Activated T-helper 1 cell treated with anti-CD3 and anti-CD28 coated beads, Interleukin-12 subunit alpha, Interleukin-12 subunit beta, Interleukin-2, Interleukin-4 antibody, amounts not matched to agents 30 ng/mL and 10 ng/mL and 1 ng/mL, durations not matched to agents 14 hours and 24 hours and 36 hours (primary cell): Measurements from ENCODE around the gene RAB4B. TPM values are rescaled to one million over a fixed set of nuclear protein-coding genes. Genes with fewer than 3 reads are reported as not detected.
"Not testable (repeated sequence)": the region's sequence is repeated elsewhere in the genome, so short reads cannot be mapped to it uniquely, and the experiment has no call there.

Experiments
- DNase-seq: peaks from one replicate; pipeline ENCODE4 v3.0.0; 2021; ENCODE audit warnings: low spot score
- H3K27ac Mint-ChIP-seq: one replicate; pipeline ENCODE4 v1.8.0; 2021; ENCODE audit warnings: mild to moderate bottlenecking, mixed read lengths
- H3K27me3 Mint-ChIP-seq: one replicate; pipeline ENCODE4 v1.8.0; 2022; ENCODE audit warnings: mild to moderate bottlenecking, moderate library complexity, mixed read lengths; ENCODE audit not compliant: insufficient read depth
- H3K36me3 Mint-ChIP-seq: one replicate; pipeline ENCODE4 v1.8.0; 2021; ENCODE audit warnings: low read depth, mixed read lengths
- H3K4me1 Mint-ChIP-seq: one replicate; pipeline ENCODE4 v1.8.0; 2021; ENCODE audit warnings: low read depth, mixed read lengths
- H3K4me3 Mint-ChIP-seq: one replicate; pipeline ENCODE4 v1.8.0; 2021; ENCODE audit warnings: mild to moderate bottlenecking, moderate library complexity, mixed read lengths
- H3K9me3 Mint-ChIP-seq: one replicate; pipeline ENCODE4 v1.8.0; 2021; ENCODE audit warnings: mixed read lengths
- intact Hi-C: fragments of 100-400 bp; cut with micrococcal nuclease; formaldehyde crosslinking; loops from one replicate; pipeline ENCODE4 v1.15.1; 2024
- total RNA-seq: library from RNA; stranded (reverse); gene quantifications from 2 replicates; pipeline ENCODE4 v1.2.3, GENCODE V29; 2022

RAB4B gene
- total RNA-seq, 1 donor from 2014 or later, result 45.5 TPM

DNA sequence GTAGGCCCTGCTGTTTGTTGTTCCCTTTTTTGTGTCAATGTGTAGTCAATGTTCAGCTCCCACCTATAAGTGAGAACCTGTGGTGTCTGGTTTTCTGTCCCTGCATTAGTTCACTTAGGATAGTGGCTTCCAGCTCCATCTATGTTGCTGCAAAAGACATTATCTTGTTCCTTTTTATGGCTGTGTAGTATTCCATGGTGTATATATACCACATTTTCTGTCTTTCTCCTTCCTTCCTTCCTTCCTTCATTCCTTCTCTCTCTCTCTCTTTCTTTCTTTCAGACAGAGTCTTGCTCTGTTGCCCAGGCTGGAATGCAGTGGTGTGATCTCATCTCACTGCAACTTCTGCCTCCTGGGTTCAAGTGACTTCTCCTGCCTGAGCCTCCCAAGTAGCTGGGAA is 51.2 kb downstream of the RAB4B start:
- peaks cover 5% of the 10 kb centered on the region for H3K9me3 Mint-ChIP-seq
- intact Hi-C loops, result no loop called here
- H3K4me3 Mint-ChIP-seq, result no peak overlapping the region
- H3K36me3 Mint-ChIP-seq, result peaks cover 21% of the 10 kb centered on the region
- H3K27me3 Mint-ChIP-seq, result peaks cover 4% of the 10 kb centered on the region
- H3K4me1 Mint-ChIP-seq, result peaks cover 18% of the 10 kb centered on the region
- DNase-seq, result no peak
- peak overlapping the region; percentile 37 for H3K27ac Mint-ChIP-seq

DNA sequence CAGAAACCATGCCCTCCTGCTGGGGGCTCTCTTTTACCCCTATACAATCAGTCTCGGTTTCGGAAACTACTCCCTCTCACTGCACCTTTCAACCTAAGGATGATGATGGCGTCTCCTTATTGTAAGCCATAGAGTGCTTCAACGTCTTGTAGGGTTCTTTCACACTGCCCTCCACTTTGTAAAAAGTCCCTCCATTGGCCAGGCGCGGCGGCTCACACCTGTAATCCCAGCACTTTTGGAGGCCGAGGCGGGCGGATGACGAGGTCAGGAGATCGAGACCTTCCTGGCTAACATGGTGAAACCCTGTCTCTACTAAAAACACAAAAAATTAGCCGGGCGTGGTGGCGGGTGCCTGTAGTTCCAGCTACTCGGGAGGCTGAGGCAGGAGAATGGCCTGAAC is 52.7 kb downstream of the RAB4B start:
- DNase-seq, intact Hi-C loops, H3K27me3 Mint-ChIP-seq, H3K27ac Mint-ChIP-seq, H3K4me3 Mint-ChIP-seq, H3K9me3 Mint-ChIP-seq: not testable (repeated sequence)
- H3K4me1 Mint-ChIP-seq, result peaks cover 18% of the 10 kb centered on the region
- H3K36me3 Mint-ChIP-seq, result peaks cover 21% of the 10 kb centered on the region

DNA sequence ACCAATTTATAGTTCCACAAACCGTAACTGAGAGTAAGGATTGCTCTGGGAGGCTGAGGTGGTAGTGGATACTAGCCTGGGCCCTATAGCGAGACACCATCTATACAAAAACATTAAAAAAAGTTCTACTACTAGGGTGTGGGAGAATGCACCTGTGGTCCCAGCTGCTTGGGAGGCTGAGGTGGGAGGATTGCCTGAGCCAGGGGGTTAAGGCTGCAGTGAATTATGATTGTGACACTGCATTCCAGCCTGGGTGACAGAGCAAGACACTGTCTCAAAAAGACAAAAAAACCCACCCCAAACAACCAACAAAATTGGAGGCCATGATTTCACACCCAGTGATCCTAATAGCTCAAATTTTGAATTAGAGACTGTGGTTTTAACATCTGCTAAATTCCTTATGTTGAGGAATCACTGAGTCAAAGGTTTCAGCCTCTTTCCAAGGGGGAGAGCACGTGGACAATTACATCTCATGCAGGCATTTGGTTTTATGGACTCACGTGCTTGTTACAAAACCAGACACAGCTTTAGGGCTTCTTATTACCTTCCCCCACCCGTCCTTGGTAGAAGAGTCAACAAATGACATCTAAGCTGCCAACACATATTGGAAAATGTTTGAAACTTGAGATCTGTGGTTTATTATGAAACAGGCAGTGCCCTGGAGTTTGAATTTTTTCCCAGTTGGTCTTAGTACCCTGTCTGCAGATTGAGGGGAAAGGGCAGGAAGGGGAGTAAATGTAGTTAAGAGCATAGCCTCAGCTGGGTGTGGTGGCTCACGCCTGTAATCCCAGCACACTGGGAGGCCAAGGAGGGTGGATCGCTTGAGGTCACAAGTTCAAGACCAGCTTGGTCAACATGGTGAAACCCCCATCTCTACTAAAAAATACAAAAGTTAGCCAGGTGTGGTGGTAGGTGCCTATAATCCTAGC is 53.7 kb downstream of the RAB4B start:
- Mint-ChIP-seq H3K4me3 (no peak overlapping the region), H3K27me3 (peaks cover 6% of the 10 kb centered on the region), H3K9me3 (peaks cover 5% of the 10 kb centered on the region), H3K27ac (no peak overlapping the region), H3K36me3 (peaks cover 18% of the 10 kb centered on the region), H3K4me1 (peaks cover 13% of the 10 kb centered on the region)
- no peak for DNase-seq
- intact Hi-C loops, result no loop called here

DNA sequence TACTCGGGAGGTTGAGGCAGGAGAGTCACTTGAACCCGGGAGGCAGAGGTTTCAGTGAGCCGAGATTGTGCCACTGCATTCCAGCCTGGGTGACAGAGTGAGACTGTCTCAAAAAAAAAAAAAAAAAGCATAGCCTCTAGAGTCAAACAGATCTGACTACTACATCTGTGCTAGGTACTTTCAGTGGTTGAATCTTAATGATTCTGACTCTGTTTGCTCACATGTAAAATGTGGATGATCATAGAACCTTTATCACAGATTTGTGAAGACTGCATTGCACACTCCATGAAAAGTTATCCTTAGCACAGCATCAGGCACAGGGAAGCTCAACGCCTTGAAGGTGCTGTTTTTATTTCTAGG is 54.4 kb downstream of the RAB4B start:
- H3K27ac Mint-ChIP-seq, H3K4me3 Mint-ChIP-seq, H3K9me3 Mint-ChIP-seq, H3K4me1 Mint-ChIP-seq, DNase-seq, H3K27me3 Mint-ChIP-seq, intact Hi-C loops: not testable (repeated sequence)
- peaks cover 11% of the 10 kb centered on the region for H3K36me3 Mint-ChIP-seq

DNA sequence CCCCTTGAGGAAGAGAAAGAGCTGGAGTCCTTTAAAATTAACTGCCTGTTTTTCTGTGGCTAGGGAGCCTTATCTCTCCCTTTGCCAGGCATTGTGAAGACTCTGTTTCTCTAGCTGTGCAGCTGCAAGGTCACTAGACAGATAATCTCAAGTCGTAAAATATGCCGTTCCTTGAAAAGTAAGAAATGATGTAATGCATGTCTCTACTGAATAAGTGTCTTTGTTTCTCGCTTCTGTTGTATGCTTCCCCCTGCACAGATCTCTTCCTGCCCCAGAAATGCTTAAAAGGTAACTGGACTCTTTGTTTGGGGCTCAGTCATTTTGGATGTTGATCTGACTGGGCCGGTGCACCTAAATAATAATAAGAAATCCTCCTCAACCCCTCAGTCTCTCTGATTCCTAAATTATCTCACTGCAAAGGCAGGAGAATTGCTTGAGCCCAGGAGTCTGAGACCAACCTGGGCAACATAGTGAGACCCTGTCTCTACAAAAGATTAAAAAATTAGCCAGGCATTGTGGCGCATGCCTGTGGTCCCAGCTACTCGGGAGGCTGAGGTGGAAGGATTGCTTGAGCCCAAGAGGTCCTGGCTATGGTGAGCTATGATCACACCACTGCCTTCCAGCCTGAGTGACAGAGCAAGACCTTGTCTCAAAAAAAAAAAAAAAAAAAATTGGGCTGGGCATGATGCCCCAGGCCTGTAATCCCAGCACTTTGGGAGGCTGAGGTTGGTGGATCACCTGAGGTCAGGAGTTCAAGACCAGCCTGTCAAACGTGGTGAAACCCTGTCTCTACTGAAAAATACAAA is 55.9 kb downstream of the RAB4B start:
- intact Hi-C loops, H3K27ac Mint-ChIP-seq, H3K4me1 Mint-ChIP-seq, H3K9me3 Mint-ChIP-seq, H3K36me3 Mint-ChIP-seq, DNase-seq, H3K4me3 Mint-ChIP-seq: not testable (repeated sequence)
- peaks cover 11% of the 10 kb centered on the region for H3K27me3 Mint-ChIP-seq

DNA sequence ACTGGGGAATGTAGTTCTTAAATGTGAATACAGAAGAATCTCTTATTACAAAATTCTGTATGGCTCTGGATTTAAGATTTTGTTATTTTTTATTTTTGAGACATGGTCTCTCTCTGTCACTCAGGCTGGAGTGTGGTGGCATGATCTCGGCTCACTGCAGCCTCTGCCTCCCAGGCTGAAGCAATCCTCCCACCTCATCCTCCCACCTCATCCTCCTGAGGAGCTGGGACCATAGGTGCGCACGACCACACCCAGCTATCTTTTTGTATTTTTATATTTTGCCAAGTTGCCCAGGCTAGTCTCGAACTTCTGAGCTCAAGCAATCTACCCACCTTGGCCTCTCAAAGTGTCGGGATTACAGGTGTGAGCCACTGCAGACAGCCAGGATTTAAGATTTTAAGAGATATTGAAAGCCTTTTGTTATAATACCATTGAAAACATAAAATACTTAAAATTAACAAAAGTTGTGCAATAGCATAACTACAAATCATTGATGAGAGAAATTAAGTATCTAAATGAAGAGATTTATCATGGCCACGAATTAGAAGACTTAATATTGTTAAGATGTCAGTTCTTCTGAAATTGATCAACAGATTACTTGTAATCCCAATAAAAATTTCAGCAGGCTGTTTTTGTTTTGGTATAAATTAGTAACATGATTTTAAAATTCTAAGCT is 58.8 kb downstream of the RAB4B start:
- no peak for DNase-seq
- peaks cover 5% of the 10 kb centered on the region for H3K4me1 Mint-ChIP-seq
- peaks cover 21% of the 10 kb centered on the region for H3K27me3 Mint-ChIP-seq
- no peaks in the 10 kb centered on the region for H3K36me3 Mint-ChIP-seq
- intact Hi-C loops, result no loop called here
- H3K4me3 Mint-ChIP-seq, result no peak overlapping the region
- no peaks in the 10 kb centered on the region for H3K9me3 Mint-ChIP-seq
- no peak overlapping the region for H3K27ac Mint-ChIP-seq

DNA sequence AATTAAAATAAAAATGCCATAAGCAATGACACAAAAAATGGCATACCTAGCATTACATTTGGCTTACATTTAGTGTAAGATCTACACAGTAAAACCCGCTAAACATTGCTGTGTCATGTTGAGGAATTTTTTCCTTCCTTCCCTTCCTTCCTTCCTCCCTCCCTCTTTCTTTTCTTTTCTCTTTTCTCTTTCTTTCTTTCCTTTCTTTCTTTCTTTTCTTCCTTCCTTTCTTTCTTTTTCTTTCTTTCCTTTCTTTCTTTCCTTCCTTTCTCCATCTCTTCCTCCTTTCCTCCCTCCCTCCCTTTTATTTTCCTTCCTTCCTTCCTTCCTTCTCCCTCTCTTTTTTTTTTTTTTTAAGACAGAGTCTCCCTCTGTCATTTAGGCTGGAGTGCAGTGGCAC is 60.4 kb downstream of the RAB4B start:
- intact Hi-C loops, H3K9me3 Mint-ChIP-seq, H3K27ac Mint-ChIP-seq: not testable (repeated sequence)

DNA sequence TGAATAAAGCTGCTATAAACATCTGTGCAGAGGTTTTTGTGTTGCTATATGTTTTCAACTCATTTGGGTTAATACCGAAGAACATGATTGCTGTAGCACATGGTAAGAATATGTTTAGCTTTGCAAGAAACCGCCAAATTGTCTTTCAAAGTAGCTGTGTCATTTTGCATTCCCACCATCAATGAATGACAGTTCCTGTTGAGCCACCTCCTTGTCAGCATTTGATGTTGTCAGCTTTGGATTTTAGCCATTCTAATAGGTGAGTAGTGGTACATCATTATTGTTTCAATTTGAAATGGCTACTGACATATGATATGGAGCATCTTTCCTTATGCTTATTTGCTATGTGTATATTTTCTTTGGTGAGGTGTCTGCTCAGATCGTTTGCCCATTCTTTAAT is 64.0 kb downstream of the RAB4B start:
- Mint-ChIP-seq H3K27me3 (peaks cover 26% of the 10 kb centered on the region), H3K4me1 (peaks cover 24% of the 10 kb centered on the region)
- intact Hi-C loops, H3K4me3 Mint-ChIP-seq, H3K27ac Mint-ChIP-seq, H3K9me3 Mint-ChIP-seq, H3K36me3 Mint-ChIP-seq, DNase-seq: not testable (repeated sequence)

More for the DNA sequence above, 60.4 kb downstream of the RAB4B start:
- H3K4me3 Mint-ChIP-seq, DNase-seq, H3K36me3 Mint-ChIP-seq: not testable (repeated sequence)
- H3K27me3 Mint-ChIP-seq, result peaks cover 23% of the 10 kb centered on the region
- peaks cover 10% of the 10 kb centered on the region for H3K4me1 Mint-ChIP-seq

DNA sequence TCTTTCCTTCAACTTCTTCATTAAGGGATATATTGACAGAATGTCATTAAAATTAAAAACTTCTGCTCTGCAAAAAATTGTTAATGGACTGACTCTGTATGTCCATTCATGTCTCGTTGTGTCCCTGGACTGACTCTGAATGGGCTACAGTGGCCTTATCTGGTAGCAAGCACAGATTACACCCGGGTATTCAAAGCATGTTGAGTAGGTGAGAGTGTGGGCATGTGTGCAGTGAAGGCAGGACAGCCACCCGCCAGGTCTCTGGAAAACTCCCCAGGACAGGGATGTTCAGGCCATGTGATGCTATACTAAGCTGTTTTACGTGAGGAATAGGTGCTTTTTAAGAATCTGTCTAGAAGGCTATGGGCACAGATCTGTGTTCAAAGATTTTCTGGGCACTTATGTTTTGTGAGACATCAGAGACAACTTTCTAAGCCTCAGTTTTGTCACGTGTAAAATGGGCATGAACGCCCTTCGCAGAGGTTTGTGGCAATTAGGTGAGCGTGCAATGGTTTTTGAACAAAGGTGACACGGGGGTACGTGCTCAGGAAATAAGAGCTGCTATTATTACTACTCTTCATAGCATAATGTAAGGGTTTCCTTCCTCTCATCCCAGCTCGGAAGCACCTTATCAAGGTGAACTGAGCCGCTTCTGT is 65.1 kb downstream of the RAB4B start:
- DNase-seq, H3K9me3 Mint-ChIP-seq, H3K36me3 Mint-ChIP-seq, intact Hi-C loops: not testable (repeated sequence)
- peak overlapping the region; percentile 60 for H3K4me3 Mint-ChIP-seq
- H3K27me3 Mint-ChIP-seq, result peaks cover 37% of the 10 kb centered on the region
- H3K27ac Mint-ChIP-seq, result peak overlapping the region; percentile 46
- H3K4me1 Mint-ChIP-seq, result peaks cover 24% of the 10 kb centered on the region

DNA sequence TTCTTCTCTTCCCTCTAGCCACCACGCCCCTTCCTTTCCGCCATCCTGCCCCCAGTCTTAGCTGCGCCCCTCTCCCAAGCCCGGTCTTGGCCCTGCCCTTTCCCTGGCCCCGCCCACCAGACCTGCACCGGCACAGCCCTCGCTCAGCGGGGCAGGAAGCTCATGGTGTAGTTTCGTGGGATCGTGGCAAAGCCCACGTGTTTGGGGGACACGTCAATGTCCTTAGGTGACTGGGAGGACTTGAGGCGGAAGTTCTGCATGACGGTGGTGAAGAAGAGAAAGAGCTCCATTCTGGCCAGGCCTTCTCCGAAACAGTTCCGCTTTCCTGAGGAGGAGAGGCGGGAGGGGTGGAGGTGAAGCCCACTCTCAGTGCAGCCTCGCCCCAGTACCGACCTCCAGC is 65.6 kb downstream of the RAB4B start:
- intact Hi-C loops, result not testable (repeated sequence)
- H3K27ac Mint-ChIP-seq, result peak overlapping the region; percentile 46

More for the DNA sequence above, 65.6 kb downstream of the RAB4B start:
- DNase-seq, result peak; percentile 59
- H3K9me3 Mint-ChIP-seq, H3K36me3 Mint-ChIP-seq: not testable (repeated sequence)
- H3K27me3 Mint-ChIP-seq, result peaks cover 35% of the 10 kb centered on the region
- peaks cover 24% of the 10 kb centered on the region for H3K4me1 Mint-ChIP-seq
- peak overlapping the region; percentile 60 for H3K4me3 Mint-ChIP-seq
